H1 (cell line): ENCODE data around the gene CDK5. TPM values are rescaled to one million over a fixed set of nuclear protein-coding genes. Genes with fewer than 3 reads are reported as not detected.
A peak's percentile ranks its signal among the peaks of the same experiment; 100 is the strongest.

Source experiments
- BCL11A ChIP-seq, 2 experiments: IDR thresholded peaks; one replicate each; pipeline ENCODE4 v1.6.1; 2011; ENCODE audit warnings: low read depth in 2 of 2, low read length in 2 of 2, mild to moderate bottlenecking in 2 of 2
- CHD2 ChIP-seq: IDR thresholded peaks from 2 replicates; pipeline ENCODE4 v1.6.1; 2012; ENCODE audit warnings: low read length, improper control_type of control experiment
- CTBP2 ChIP-seq: IDR thresholded peaks from 2 replicates; pipeline ENCODE4 v1.7.0; 2011; ENCODE audit warnings: borderline replicate concordance, mild to moderate bottlenecking, moderate library complexity, mixed read lengths, low read length; ENCODE audit not compliant: insufficient read depth, insufficient read length
- EGR1 ChIP-seq: IDR thresholded peaks from 2 replicates; pipeline ENCODE4 v1.6.1; 2011; ENCODE audit warnings: low read depth, low read length, borderline replicate concordance
- HDAC2 ChIP-seq, 2 experiments: fragments of 300-600 bp in 1 of 2; sonication (generic) in 1 of 2; IDR thresholded peaks; 2 replicates each; pipeline ENCODE4 v1.6.1; 2011 to 2012; ENCODE audit warnings: low read depth in 2 of 2, low read length in 2 of 2, mild to moderate bottlenecking in 2 of 2, moderate library complexity in 2 of 2, borderline replicate concordance in 1 of 2, inconsistent platforms in 1 of 2
- JUN ChIP-seq: IDR thresholded peaks from 2 replicates; pipeline ENCODE4 v1.6.1; 2011; ENCODE audit warnings: low read depth, mild to moderate bottlenecking, improper control_type of control experiment, low read length
- KDM4A ChIP-seq: IDR thresholded peaks from one replicate; pipeline ENCODE4 v1.7.1; 2012; ENCODE audit warnings: low read depth, mild to moderate bottlenecking, moderate library complexity, low read length, inconsistent platforms; ENCODE audit not compliant: severe bottlenecking
- POLR2A ChIP-seq, 2 experiments: IDR thresholded peaks; 1 replicate in 1 of 2; 2 replicates in 1 of 2; pipeline ENCODE4 v1.6.1; 2011; ENCODE audit warnings: low read depth in 2 of 2, low read length in 2 of 2, mild to moderate bottlenecking in 2 of 2; ENCODE audit errors: control extremely low read depth in 1 of 2
- POLR2AphosphoS5 ChIP-seq: IDR thresholded peaks from 2 replicates; pipeline ENCODE4 v1.6.1; 2011; ENCODE audit warnings: low read depth, low read length
- RAD21 ChIP-seq, 2 experiments: IDR thresholded peaks in 1 of 2; conservative IDR thresholded peaks in 1 of 2; 2 replicates each; pipeline ENCODE4 v1.6.1; 2011; ENCODE audit warnings: low read depth in 2 of 2, low read length in 2 of 2, improper control_type of control experiment in 1 of 2, inconsistent platforms in 1 of 2, mild to moderate bottlenecking in 1 of 2, moderate library complexity in 1 of 2
- RFX5 ChIP-seq: IDR thresholded peaks from 2 replicates; pipeline ENCODE4 v1.6.1; 2011; ENCODE audit warnings: low read depth, low read length, improper control_type of control experiment, borderline replicate concordance
- RNF2 ChIP-seq: fragments of 200-900, 300-1000 bp; sonication (generic); IDR thresholded peaks from 2 replicates; pipeline ENCODE4 v1.7.1; 2016; ENCODE audit warnings: borderline replicate concordance, low read depth, mild to moderate bottlenecking, antibody characterized with exemption, low read length; ENCODE audit not compliant: poor library complexity, severe bottlenecking; ENCODE audit errors: missing control alignments
- SIN3A ChIP-seq, 2 experiments: IDR thresholded peaks in 1 of 2; conservative IDR thresholded peaks in 1 of 2; 2 replicates each; pipeline ENCODE4 v1.6.1; 2011 to 2012; ENCODE audit warnings: low read length in 2 of 2, improper control_type of control experiment in 1 of 2, low read depth in 1 of 2, mild to moderate bottlenecking in 1 of 2
- SIX5 ChIP-seq: IDR thresholded peaks from 2 replicates; pipeline ENCODE4 v1.6.1; 2011; ENCODE audit warnings: mild to moderate bottlenecking, low read depth, low read length
- SP2 ChIP-seq: IDR thresholded peaks from 2 replicates; pipeline ENCODE4 v1.6.1; 2012; ENCODE audit warnings: mild to moderate bottlenecking, low read length, inconsistent platforms
- TEAD4 ChIP-seq: IDR thresholded peaks from 2 replicates; pipeline ENCODE4 v1.6.1; 2012; ENCODE audit warnings: low read depth, low read length, inconsistent platforms, mixed read lengths
- YY1 ChIP-seq: IDR thresholded peaks from 2 replicates; pipeline ENCODE4 v1.6.1; 2011; ENCODE audit warnings: low read depth, mild to moderate bottlenecking, low read length
- ZNF274 ChIP-seq: IDR thresholded peaks from 2 replicates; pipeline ENCODE4 v1.7.0; 2012; ENCODE audit warnings: low read length, borderline replicate concordance; ENCODE audit errors: extremely low read depth
- polyA plus RNA-seq, 7 experiments: library from polyadenylated mRNA; depleted of rRNA in 3 of 7; stranded (reverse) in 5 of 7; unstranded in 2 of 7; fragments of >200 nt in 5 of 7; fragments of 200-250 nt in 2 of 7; gene quantifications; 1 replicate in 5 of 7; 2 replicates in 1 of 7; 4 replicates in 1 of 7; pipeline versions ENCODE4 v1.2.1 to v1.2.3, GENCODE V29; 2011 to 2013; ENCODE audit warnings: missing spikeins in 2 of 7, mixed read lengths in 2 of 7
- total RNA-seq: library from RNA; stranded (reverse); fragmentation: NEBNext Ultra II Directional; extraction: Animal tissue kit (Norgen Biotek cat#: 25700); gene quantifications from 2 replicates; pipeline ENCODE4 v1.2.1, GENCODE V29; 2021
- TF ChIP-seq, protein P1 (sequence below): IDR thresholded peaks from 2 replicates; pipeline ENCODE4 v1.6.1; 2012; ENCODE audit warnings: low read length, inconsistent platforms
- TF ChIP-seq, protein P2 (sequence below): IDR thresholded peaks from 2 replicates; pipeline ENCODE4 v1.6.1; 2011; ENCODE audit warnings: low read length, improper control_type of control experiment

CDK5 gene
- total and polyA plus RNA-seq, 2 of the 8 experiments (the other 6 are each of a cell fraction or from before 2014, with no cell fraction given): 22.8 to 37.2 TPM

DNA sequence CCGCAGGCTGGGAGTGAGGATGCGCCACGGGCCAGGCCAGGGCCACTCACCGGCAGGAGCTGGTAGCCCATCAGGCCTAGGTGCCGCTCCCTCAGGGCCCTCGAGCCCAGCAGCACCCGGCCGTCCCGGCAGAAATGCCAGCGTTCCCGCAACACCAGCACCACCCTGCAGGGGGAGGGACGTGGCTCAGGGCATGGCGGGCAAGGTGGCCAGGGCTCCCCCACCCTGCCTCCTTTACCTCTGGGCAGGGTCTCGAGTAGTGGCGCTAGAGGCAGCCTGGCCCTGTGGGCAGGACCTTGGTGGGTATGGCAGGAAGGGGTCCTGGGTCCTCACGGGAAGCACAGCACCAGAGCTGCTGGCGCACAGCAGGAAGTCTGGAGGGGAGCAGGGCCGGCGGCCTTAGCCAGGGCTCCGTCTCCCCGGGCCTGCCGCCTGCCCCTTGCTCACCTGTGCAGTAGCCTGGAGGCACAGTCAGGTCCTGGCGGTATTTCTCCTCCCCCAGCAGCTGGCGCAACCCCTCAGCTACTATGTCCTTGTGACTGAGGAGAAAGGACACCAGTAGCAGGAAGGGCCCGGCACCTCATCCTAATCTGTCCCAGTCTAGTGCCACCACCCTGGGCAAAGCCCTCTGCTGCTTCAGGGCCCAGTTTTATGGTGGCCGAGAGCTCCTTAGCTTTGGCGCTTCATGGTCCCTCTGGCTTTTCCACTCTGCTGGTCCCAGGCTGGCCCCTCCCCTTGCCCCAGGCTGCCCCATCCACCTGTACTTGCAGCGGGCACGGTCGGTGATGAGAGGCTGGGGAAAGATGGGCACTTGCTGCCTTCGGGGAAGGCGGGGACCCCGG, 19.4 kb upstream of the CDK5 start (continued):
- TF ChIP-seq, protein P1, sequence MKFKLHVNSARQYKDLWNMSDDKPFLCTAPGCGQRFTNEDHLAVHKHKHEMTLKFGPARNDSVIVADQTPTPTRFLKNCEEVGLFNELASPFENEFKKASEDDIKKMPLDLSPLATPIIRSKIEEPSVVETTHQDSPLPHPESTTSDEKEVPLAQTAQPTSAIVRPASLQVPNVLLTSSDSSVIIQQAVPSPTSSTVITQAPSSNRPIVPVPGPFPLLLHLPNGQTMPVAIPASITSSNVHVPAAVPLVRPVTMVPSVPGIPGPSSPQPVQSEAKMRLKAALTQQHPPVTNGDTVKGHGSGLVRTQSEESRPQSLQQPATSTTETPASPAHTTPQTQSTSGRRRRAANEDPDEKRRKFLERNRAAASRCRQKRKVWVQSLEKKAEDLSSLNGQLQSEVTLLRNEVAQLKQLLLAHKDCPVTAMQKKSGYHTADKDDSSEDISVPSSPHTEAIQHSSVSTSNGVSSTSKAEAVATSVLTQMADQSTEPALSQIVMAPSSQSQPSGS: no peak
- TF ChIP-seq RNF2 (no peak), SIN3A (conservative IDR thresholded peaks at IDR 0.05 in 1 of 2, IDR thresholded peaks at IDR 0.05 in 1 of 2; ENCODE audit: low read depth in 1 of 2, low read length in 2 of 2) (peak in 1 of 2 experiments; percentile 57; a peak in 1 of 4 replicates), JUN (no peak), HDAC2 (IDR thresholded peaks at IDR 0.05; ENCODE audit: borderline replicate concordance in 1 of 2, low read depth in 2 of 2, low read length in 2 of 2) (no peak), RAD21 (IDR thresholded peaks at IDR 0.05 in 1 of 2, conservative IDR thresholded peaks at IDR 0.05 in 1 of 2; ENCODE audit: low read depth in 2 of 2, low read length in 2 of 2) (peak; percentile 31 to 49; a peak in 3 of 4 replicates), EGR1 (no peak), YY1 (no peak), CTBP2 (no peak), RFX5 (no peak), SIX5 (no peak), POLR2A (IDR thresholded peaks at IDR 0.05; ENCODE audit: control extremely low read depth in 1 of 2, low read depth in 2 of 2, low read length in 2 of 2) (no peak), SP2 (no peak), KDM4A (no peak), CHD2 (no peak), ZNF274 (no peak), BCL11A (IDR thresholded peaks at IDR 0.05; ENCODE audit: low read depth in 2 of 2, low read length in 2 of 2) (no peak), TEAD4 (no peak), POLR2AphosphoS5 (peak; percentile 55; the same call in 1 of the 2 replicates)
- TF ChIP-seq, protein P2, sequence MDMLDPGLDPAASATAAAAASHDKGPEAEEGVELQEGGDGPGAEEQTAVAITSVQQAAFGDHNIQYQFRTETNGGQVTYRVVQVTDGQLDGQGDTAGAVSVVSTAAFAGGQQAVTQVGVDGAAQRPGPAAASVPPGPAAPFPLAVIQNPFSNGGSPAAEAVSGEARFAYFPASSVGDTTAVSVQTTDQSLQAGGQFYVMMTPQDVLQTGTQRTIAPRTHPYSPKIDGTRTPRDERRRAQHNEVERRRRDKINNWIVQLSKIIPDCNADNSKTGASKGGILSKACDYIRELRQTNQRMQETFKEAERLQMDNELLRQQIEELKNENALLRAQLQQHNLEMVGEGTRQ: no peak
